Measurements from ENCODE around the gene CCNF. TPM values are rescaled to one million over a fixed set of nuclear protein-coding genes. Genes with fewer than 3 reads are reported as not detected.

CCNF gene
- total RNA-seq, 2 donors from 2014 or later, result 0.68 to 1.5 TPM

DNA sequence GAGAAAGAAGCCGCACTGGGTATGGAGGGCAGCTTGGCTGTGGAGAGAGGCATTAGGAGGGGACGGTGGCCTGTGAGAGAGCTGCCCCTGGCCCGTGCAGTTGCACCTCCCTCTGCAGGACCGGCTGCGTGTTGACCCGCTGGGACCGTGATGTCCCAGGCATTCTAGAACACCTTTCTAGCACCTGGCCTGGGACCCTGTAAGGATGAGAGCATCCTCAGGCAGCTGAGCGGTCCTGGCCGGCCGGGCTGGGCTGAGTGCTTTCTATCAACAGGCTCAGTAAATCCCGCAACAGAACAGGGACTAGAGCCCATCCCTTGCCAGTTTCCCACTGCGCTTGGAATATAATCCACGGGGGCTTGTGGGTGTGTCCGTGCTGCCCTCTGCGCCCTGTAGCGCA, 60.3 kb downstream of the CCNF start:
- no peak for ATAC-seq (ENCODE audit: insufficient number of reproducible peaks, low FRiP score, low read depth)
- Histone ChIP-seq H3K4me3 (no peak overlapping the region), H3K4me1 (ENCODE audit: control insufficient read depth in 1 of 2, low read depth in 2 of 2) (peaks cover 0 to 7% of the 10 kb centered on the region in 2 donors), H3K27ac (no peak overlapping the region), H3K27me3 (replicated peaks; ENCODE audit: insufficient read depth) (no peaks in the 10 kb centered on the region), H3K9me3 (no peaks in the 10 kb centered on the region), H3K36me3 (no peaks in the 10 kb centered on the region)
- DNase-seq (ENCODE audit: low spot score), result no peak
- TF ChIP-seq, protein P1, sequence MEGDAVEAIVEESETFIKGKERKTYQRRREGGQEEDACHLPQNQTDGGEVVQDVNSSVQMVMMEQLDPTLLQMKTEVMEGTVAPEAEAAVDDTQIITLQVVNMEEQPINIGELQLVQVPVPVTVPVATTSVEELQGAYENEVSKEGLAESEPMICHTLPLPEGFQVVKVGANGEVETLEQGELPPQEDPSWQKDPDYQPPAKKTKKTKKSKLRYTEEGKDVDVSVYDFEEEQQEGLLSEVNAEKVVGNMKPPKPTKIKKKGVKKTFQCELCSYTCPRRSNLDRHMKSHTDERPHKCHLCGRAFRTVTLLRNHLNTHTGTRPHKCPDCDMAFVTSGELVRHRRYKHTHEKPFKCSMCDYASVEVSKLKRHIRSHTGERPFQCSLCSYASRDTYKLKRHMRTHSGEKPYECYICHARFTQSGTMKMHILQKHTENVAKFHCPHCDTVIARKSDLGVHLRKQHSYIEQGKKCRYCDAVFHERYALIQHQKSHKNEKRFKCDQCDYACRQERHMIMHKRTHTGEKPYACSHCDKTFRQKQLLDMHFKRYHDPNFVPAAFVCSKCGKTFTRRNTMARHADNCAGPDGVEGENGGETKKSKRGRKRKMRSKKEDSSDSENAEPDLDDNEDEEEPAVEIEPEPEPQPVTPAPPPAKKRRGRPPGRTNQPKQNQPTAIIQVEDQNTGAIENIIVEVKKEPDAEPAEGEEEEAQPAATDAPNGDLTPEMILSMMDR (IDR thresholded peaks at IDR 0.05), result no peak

GRCh38 chr16:2490190-2491105, 61.2 kb downstream of the CCNF start:
- Histone ChIP-seq H3K27me3 (replicated peaks; ENCODE audit: insufficient read depth) (no peaks in the 10 kb centered on the region), H3K4me1 (ENCODE audit: control insufficient read depth in 1 of 2, low read depth in 2 of 2) (peaks cover 0 to 7% of the 10 kb centered on the region in 2 donors), H3K9me3 (no peaks in the 10 kb centered on the region), H3K4me3 (no peak overlapping the region), H3K27ac (no peak overlapping the region), H3K36me3 (no peaks in the 10 kb centered on the region)
- DNase-seq (ENCODE audit: low spot score) (no peak), ATAC-seq (ENCODE audit: insufficient number of reproducible peaks, low FRiP score, low read depth) (no peak)
- TF ChIP-seq, protein P1 (IDR thresholded peaks at IDR 0.05), result no peak

GRCh38 chr16:2492292-2492691, 63.0 kb downstream of the CCNF start:
- ATAC-seq (ENCODE audit: insufficient number of reproducible peaks, low FRiP score, low read depth) (no peak), DNase-seq (ENCODE audit: low spot score) (no peak)
- Histone ChIP-seq H3K4me1 (ENCODE audit: control insufficient read depth in 1 of 2, low read depth in 2 of 2) (peaks cover 4 to 13% of the 10 kb centered on the region in 2 donors), H3K4me3 (no peak overlapping the region), H3K36me3 (no peaks in the 10 kb centered on the region), H3K27ac (no peak overlapping the region), H3K9me3 (no peaks in the 10 kb centered on the region), H3K27me3 (replicated peaks; ENCODE audit: insufficient read depth) (no peaks in the 10 kb centered on the region)
- TF ChIP-seq, protein P1 (IDR thresholded peaks at IDR 0.05), result no peak

- H3K27me3 ChIP-seq (replicated peaks; ENCODE audit: insufficient read depth), result no peaks in the 10 kb centered on the region
- ATAC-seq (ENCODE audit: insufficient number of reproducible peaks, low FRiP score, low read depth) (no peak), DNase-seq (ENCODE audit: low spot score) (no peak)
- no peak overlapping the region for H3K4me3 ChIP-seq
- H3K27ac ChIP-seq, result no peak overlapping the region
- no peaks in the 10 kb centered on the region for H3K9me3 ChIP-seq
- peaks cover 16 to 26% of the 10 kb centered on the region in 2 donors for H3K4me1 ChIP-seq (ENCODE audit: control insufficient read depth in 1 of 2, low read depth in 2 of 2)
- no peaks in the 10 kb centered on the region for H3K36me3 ChIP-seq
- TF ChIP-seq, protein P1 (IDR thresholded peaks at IDR 0.05), result no peak
These were observed 64.4 kb downstream of the CCNF start for GRCh38 chr16:2493605-2494004.

DNA sequence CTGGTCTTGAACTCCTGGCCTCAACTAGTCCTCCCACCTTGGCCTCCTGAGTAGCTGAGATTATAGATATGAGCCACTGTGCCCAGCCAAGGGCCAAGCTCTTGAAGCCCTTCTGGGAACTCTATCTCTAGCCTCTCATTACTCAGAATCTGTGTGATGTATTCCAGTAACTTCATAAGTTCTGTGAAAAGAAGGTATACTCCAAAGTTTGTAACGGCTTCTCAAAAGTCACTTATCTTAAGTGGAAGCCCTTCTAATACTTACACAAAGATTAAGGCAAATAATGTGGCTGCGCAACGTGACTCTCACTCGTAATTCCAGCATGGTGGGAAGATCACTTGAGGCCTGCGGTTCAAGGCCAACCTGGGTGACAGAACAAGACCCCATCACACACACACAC, 65.4 kb downstream of the CCNF start:
- DNase-seq (ENCODE audit: low spot score) (no peak), ATAC-seq (ENCODE audit: insufficient number of reproducible peaks, low FRiP score, low read depth) (no peak)
- H3K27ac ChIP-seq, result no peak overlapping the region
- TF ChIP-seq, protein P1 (IDR thresholded peaks at IDR 0.05), result no peak
- no peak overlapping the region for H3K4me3 ChIP-seq
- H3K9me3 ChIP-seq, result no peaks in the 10 kb centered on the region
- H3K36me3 ChIP-seq, result no peaks in the 10 kb centered on the region
- peaks cover 21 to 36% of the 10 kb centered on the region in 2 donors for H3K4me1 ChIP-seq (ENCODE audit: control insufficient read depth in 1 of 2, low read depth in 2 of 2)
- no peaks in the 10 kb centered on the region for H3K27me3 ChIP-seq (replicated peaks; ENCODE audit: insufficient read depth)
